Cardiac muscle cell (in vitro differentiated cells and primary cell): Measurements from ENCODE around the gene CHRD. TPM values are rescaled to one million over a fixed set of nuclear protein-coding genes. Genes with fewer than 3 reads are reported as not detected.

Experiments used
- DNase-seq, 2 donors: peaks; one replicate each; pipeline versions ENCODE4 v3.0.0 to v3.0.0-alpha.2; 2010 to 2017; ENCODE audit warnings: low read depth in 1 of 2, low spot score in 1 of 2
- H3K27ac ChIP-seq: fragments of 200-600 bp; sonication (generic); 2 replicates; pipeline ENCODE4 v1.5.1; 2016
- H3K27me3 ChIP-seq: fragments of 200-600 bp; sonication (generic); 2 replicates; pipeline ENCODE4 v1.6.0; 2016; ENCODE audit warnings: control low read depth
- H3K36me3 ChIP-seq: fragments of 200-600 bp; sonication (generic); 2 replicates; pipeline ENCODE4 v1.5.1; 2016; ENCODE audit warnings: control low read depth
- H3K4me1 ChIP-seq: fragments of 200-600 bp; sonication (generic); 2 replicates; pipeline ENCODE4 v1.8.1; 2017; ENCODE audit warnings: low read depth, mild to moderate bottlenecking, mixed run types
- H3K4me3 ChIP-seq: fragments of 200-600 bp; sonication (generic); 2 replicates; pipeline ENCODE4 v1.5.1; 2016; ENCODE audit warnings: mild to moderate bottlenecking
- H3K9me3 ChIP-seq: fragments of 200-600 bp; sonication (generic); 2 replicates; pipeline ENCODE4 v1.5.1; 2017; ENCODE audit warnings: low read depth, mild to moderate bottlenecking, control low read depth
- CTCF ChIP-seq: IDR thresholded peaks from 2 replicates; pipeline ENCODE4 v1.5.1; 2012; ENCODE audit warnings: low read depth, mild to moderate bottlenecking, low read length
- polyA plus RNA-seq: library from polyadenylated mRNA; unstranded; fragments of >200 nt; fragmentation: Nextera tagmentation; extraction: Ambion mirVana; gene quantifications from 2 replicates; pipeline ENCODE4 v1.2.1, GENCODE V29; 2016
- total RNA-seq: library from RNA; depleted of rRNA; stranded (reverse); fragments of >200 nt; gene quantifications from 2 replicates; pipeline ENCODE4 v1.2.3, GENCODE V29; 2016

CHRD gene
- total and polyA plus RNA-seq, 2 experiments from 2014 or later, result 10.8 to 33.0 TPM

- no peak for TF ChIP-seq CTCF
- H3K27me3 ChIP-seq, result peaks cover 14% of the 10 kb centered on the region
- H3K36me3 ChIP-seq, result no peaks in the 10 kb centered on the region
- DNase-seq, result peak in 1 of 2 donors; percentile 24
- H3K4me1 ChIP-seq, result peaks cover 5% of the 10 kb centered on the region
- peak overlapping the region; percentile 61 for H3K4me3 ChIP-seq
- no peak overlapping the region for H3K27ac ChIP-seq
- H3K9me3 ChIP-seq, result no peaks in the 10 kb centered on the region
Measured at GRCh38 chr3:184380627-184381260, 890 bp downstream of the CHRD start.

GRCh38 chr3:184381261-184382224 lies 1.7 kb downstream of the CHRD start:
- Histone ChIP-seq H3K27ac (no peak overlapping the region), H3K4me3 (no peak overlapping the region), H3K27me3 (peaks cover 14% of the 10 kb centered on the region), H3K4me1 (peaks cover 5% of the 10 kb centered on the region), H3K36me3 (no peaks in the 10 kb centered on the region), H3K9me3 (no peaks in the 10 kb centered on the region)
- no peak for TF ChIP-seq CTCF
- peak in 1 of 2 donors; percentile 37 for DNase-seq

- H3K4me3 ChIP-seq, result no peak overlapping the region
- H3K27me3 ChIP-seq, result peaks cover 14% of the 10 kb centered on the region
- H3K27ac ChIP-seq, result no peak overlapping the region
- no peaks in the 10 kb centered on the region for H3K36me3 ChIP-seq
- H3K4me1 ChIP-seq, result peaks cover 2% of the 10 kb centered on the region
- H3K9me3 ChIP-seq, result no peaks in the 10 kb centered on the region
- DNase-seq, result no peak
- TF ChIP-seq CTCF, result no peak
Measured at GRCh38 chr3:184382326-184383032, 2.6 kb downstream of the CHRD start.

- Histone ChIP-seq H3K27me3 (peaks cover 14% of the 10 kb centered on the region), H3K36me3 (no peaks in the 10 kb centered on the region), H3K4me3 (no peak overlapping the region), H3K4me1 (no peaks in the 10 kb centered on the region), H3K9me3 (no peaks in the 10 kb centered on the region), H3K27ac (no peak overlapping the region)
- TF ChIP-seq CTCF, result no peak
- DNase-seq, result no peak
Measured at GRCh38 chr3:184383033-184383740, 3.3 kb downstream of the CHRD start.

GRCh38 chr3:184384342-184384741 lies 4.5 kb downstream of the CHRD start:
- Histone ChIP-seq H3K27ac (no peak overlapping the region), H3K9me3 (no peaks in the 10 kb centered on the region), H3K36me3 (no peaks in the 10 kb centered on the region), H3K27me3 (peaks cover 14% of the 10 kb centered on the region), H3K4me1 (peaks cover 2% of the 10 kb centered on the region), H3K4me3 (no peak overlapping the region)
- DNase-seq, result no peak
- no peak for TF ChIP-seq CTCF
